HG02885 (cell line): ENCODE data around the gene SYMPK.
"Not testable (repeated sequence)": the region's sequence is repeated elsewhere in the genome, so short reads cannot be mapped to it uniquely, and the experiment has no call there.

Experiments
- ATAC-seq: cut with Tn5 transposase; IDR thresholded peaks from one replicate; pipeline ENCODE4 v1.9.1; 2021; ENCODE audit warnings: mild to moderate bottlenecking; ENCODE audit not compliant: unreplicated experiment, poor library complexity

Gene SYMPK

GRCh38 chr19:45872095-45872919 is 9.4 kb upstream of the SYMPK start:
- no peak for ATAC-seq

- ATAC-seq, result no peak
Observed at GRCh38 chr19:45870798-45871197, 7.9 kb upstream of the SYMPK start.

DNA sequence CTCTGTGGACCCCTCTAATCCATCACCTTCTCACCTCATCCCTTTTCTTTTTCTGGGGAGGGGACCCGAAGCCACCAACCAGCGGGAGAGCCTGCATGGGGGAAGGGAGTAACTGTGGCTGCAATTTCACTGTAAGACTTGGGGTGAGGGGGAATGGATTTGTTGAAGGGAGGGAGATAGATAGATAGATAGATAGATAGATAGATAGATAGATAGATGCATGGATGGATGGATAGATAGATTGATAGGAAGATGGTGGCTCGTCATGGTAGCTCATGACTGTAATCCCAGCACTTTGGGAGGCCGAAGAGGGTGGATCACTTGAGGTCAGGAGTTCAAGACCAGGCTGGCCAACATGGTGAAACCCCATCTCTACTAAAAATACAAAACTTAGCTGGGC is 4.3 kb upstream of the SYMPK start:
- ATAC-seq, result not testable (repeated sequence)

DNA sequence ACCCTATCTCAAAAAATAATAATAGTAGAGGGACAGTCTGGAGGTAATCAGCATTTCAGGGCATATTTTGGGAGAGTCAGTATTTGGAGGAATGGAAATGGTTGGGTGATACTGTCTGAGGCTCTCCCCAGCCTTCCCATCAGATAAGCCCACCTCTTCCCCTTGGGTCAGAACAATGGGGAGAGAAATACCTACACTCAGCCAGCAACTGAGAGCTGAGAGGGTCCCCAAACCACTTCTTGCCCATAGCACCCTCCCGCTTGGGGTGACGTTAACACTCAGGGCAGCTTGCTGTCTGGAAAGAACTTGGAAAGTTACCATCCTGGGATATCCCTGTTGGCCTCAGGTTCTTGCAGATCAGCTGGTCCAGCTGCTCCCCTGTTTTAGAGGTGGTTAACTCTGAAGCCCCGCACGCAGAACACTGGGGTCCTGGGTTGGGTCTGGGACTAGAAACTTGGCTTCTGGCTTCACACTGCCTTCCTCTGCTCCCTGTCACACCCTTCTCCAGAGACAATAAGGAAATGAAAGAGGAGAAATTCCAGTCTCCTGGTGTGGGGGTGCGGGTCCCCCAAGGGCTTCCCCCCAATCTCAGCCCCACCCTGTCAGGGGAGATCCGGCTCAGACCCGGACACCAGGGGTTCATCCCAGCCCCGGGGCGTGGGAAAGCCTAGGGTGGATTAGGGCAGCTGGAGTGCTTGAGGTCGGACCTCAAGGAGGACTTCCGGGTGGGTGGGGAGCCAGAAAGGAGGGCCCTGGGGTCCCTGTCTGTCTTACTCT is 3.6 kb upstream of the SYMPK start:
- ATAC-seq, result no peak

DNA sequence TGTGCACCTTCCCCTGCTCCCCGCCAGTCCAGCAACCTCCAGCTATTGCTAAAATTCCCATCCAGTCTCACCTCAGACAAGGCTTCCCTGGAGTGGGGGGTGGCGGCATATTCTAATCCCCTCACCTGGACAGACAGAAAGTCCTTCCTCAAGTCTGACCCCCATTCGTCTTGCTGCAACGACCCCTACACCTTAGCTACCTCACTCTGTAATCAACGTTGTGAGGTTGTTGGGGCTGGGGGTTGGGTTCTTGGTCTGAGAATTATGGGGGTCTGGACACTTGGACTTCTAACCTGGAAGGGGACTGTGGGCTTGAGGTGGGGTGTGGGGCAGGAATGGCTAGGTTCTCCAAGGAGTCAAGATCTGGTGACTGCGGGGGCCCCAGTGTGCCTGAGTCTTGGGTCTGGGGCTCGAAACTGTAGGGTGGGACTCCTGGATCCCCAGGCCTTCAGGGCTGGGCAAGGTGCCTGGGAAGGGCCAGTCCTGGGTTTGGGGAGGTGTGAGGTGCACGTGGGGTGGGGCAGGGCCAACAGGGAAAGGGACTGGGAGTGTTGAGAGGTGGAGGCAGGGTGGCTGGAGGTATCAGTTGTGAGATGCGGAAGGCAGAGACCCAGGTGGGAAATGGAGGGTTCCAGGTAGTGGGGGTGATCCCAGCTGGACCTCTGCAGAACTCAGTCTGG is 2.5 kb upstream of the SYMPK start:
- ATAC-seq, result no peak

DNA sequence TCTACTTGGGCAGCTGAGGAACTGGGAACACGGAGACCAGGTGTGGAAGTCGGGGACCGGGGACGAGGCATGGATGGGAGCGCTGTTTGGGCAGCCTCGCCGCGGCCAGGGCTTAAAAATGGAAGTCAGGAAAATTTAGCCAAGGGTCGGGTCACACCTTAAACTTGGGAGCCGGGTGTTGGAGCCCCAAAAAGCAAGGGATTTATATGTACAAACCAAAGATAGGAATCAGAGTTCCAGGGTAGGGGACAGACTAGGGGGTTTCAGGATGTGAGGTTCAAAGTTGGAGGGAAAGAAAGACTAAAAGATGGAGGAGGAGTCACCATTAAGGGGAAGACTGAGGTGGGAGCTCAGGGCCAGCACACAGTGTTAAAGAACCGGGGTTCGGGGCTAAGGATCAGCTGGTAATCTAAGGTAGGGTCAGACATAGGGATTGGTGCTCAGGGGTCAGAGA is 1.7 kb upstream of the SYMPK start:
- ATAC-seq, result no peak

DNA sequence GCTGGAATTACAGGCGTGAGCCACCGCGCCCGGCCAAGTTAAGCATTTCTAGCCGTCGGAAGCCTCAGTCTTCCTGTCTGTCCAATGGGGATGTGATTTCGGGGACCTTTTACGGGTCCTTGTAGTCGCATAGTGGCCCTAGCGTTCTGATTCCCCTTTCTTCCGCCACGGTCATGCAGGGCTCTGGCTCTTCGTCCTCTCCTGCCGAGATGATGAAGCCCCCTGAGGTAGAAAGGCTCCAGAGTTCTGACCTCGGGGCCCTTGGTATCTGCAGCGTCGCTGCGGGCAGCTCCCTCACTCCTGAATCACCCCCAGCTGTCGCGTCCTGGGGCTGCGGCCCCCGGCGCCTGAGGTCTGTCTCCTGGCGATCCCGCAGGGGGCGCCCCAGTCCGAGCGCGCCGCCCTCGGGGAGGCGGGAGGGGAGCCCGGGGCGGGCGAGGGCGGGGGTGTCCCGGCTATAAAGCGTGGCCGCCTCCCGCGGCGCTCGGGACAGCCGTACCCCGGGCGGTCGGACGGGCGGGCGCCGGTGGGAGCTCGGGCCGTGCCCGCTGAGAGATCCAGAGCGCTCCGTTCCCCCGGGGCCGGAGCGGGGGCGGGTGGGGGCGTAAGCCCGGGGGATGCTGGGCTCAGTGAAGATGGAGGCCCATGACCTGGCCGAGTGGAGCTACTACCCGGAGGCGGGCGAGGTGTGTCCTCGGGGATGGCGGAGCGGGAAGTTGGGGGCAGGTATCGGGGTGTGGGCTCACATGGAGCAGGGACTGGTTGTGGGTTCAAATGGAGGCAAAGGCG is 1.1 kb upstream of the SYMPK start, which contains the start of gene FOXA3:
FOXA3 (plus strand) TSS at position 487 of the 789 bp plus-strand sequence; CDS start at position 618, 131 bp downstream.
- ATAC-seq, result no peak

- ATAC-seq, result no peak
Observed at GRCh38 chr19:45863335-45863839, 440 bp upstream of the SYMPK start.

DNA sequence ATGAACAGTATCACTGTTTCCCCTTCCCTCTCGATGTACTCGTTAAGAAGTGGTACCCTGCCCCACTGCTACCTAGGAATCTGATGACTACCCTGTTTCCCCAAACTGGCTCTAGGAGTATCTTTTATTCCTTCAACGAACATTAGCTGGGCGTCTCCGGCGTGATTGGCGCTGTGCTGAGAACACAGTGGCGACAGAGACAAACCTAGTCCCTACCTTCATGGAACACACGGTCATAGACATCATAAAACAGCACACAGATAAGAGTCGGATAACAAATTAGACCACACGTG is 730 bp downstream of the SYMPK start:
- no peak for ATAC-seq

DNA sequence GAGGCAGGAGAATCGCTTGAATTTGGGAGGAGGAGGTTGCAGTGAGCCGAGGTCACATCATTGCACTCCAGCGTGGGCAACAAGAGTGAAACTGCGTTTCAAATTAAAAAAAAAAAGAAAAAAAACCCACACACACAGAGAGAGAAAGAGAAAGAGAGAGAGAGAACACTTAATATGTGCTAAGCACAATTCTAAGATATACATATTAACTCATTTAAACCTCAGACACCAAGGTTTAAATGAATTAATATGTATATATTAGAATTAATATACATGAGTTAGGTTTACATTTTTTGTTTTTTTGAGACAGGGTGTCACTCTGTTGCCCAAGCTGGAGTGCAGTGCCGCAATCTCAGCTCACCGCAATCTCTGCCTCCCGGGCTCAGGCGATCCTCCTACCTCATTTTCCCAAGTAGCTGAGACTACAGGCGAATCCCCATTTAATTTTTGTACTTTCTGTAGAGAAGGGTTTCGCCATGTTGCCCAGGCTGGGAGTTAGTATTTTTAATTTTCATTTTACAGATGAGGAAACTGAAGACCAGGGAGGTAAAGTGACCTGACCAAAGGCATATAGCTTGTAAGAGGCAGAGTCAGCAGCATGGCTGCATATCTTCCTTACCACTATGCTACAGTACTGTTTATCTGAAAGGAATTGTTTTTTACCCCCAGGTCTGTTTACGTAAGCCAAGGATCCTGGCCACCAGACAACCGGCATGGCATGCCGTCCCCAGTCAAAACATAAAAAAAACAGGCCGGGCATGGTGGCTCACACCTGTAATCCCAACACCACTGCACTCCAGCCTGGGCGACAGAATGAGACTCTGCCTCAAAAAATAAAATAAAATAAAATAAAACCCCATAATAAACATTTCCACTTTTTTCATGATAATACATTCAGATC is 2.3 kb downstream of the SYMPK start:
- ATAC-seq, result no peak

GRCh38 chr19:45854167-45854778 is 8.7 kb downstream of the SYMPK start:
- no peak for ATAC-seq

- ATAC-seq, result no peak
Observed at GRCh38 chr19:45852983-45853382, 10.0 kb downstream of the SYMPK start.

GRCh38 chr19:45852145-45852750 is 10.7 kb downstream of the SYMPK start:
- ATAC-seq, result no peak

DNA sequence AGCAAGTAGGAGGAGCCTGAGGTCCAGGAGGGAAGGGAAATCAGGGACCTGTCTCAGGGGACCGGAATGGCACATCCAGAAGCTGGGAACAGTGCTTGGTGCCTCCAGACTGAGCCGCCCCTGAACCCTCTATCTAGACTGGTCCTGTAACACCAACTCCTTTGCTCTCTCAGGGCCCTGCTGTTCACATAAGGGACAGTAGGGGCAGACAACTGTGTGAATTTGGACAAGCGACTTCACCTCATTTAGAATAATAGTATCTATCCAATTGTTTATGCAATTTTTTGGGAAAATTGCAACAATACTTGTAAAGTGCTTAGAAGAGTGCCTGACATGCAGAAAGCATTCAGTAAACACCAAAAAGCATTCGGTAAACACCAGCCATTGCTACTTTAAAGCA is 14.0 kb downstream of the SYMPK start:
- ATAC-seq, result no peak

GRCh38 chr19:45847663-45848062 is 15.3 kb downstream of the SYMPK start:
- no peak for ATAC-seq

DNA sequence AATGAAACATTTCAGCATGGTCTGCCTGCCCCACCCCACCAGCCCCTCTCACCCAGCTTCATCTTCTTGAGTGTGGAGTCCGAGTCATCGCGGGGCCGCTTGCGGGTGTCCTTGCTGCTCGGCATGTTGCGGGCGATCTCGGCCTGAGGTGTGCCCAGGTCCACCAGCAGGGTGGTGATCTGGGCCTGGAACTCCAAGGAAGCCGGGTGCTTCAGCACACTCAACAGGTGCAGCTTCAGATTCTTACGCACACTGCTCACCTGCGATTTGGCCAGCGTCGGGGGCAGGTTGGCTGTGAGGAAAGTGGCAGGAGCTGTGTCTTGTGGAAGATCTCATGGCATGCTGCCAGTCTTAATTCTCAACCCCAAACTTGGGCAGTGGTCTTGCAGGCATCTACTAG is 20.7 kb downstream of the SYMPK start:
- ATAC-seq, result no peak

- ATAC-seq, result no peak
Observed at GRCh38 chr19:45834970-45835369, 28.0 kb downstream of the SYMPK start.

DNA sequence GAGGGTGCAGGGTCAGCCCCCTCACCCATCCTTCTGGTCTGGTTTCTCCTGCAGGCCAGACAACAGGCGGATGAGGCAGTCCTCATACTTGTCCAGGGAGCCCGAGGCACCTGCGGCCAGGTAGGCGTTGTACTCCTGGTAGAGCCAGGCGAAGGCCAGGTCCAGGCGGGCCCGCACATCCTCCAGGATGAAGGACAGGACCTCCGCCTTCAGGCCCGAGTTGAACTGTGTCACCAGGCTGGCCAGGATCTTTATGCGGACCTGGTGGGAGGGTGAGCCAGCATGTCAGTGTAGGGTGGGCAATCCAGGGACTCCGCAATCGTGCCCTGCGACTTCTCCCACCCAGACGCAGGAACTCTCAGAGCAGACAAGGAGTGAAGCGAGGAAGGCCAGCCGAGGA is 34.0 kb downstream of the SYMPK start:
- no peak for ATAC-seq
